Measurements from ENCODE around the gene VIL1.

Gene VIL1

GRCh38 chr2:218406209-218406948 lies 12.5 kb upstream of the VIL1 start:
- peak; percentile 97 for DNase-seq (ENCODE audit: low spot score)

- DNase-seq (ENCODE audit: low spot score), result peak; percentile 23
Measured at GRCh38 chr2:218406949-218407618, 11.8 kb upstream of the VIL1 start.

- DNase-seq (ENCODE audit: low spot score), result no peak
Measured at GRCh38 chr2:218407717-218408116, 11.2 kb upstream of the VIL1 start.

- no peak for DNase-seq (ENCODE audit: low spot score)
Measured at GRCh38 chr2:218418321-218418716, 604 bp upstream of the VIL1 start.

- no peak for DNase-seq (ENCODE audit: low spot score)
Measured at GRCh38 chr2:218419630-218420216, 800 bp downstream of the VIL1 start.

GRCh38 chr2:218421027-218421426 lies 2.1 kb downstream of the VIL1 start:
- no peak for DNase-seq (ENCODE audit: low spot score)

- DNase-seq (ENCODE audit: low spot score), result no peak
Measured at GRCh38 chr2:218422403-218423086, 3.6 kb downstream of the VIL1 start.

- DNase-seq (ENCODE audit: low spot score), result no peak
Measured at GRCh38 chr2:218423584-218423983, 4.7 kb downstream of the VIL1 start.

GRCh38 chr2:218425531-218425930 lies 6.6 kb downstream of the VIL1 start:
- no peak for DNase-seq (ENCODE audit: low spot score)

- no peak for DNase-seq (ENCODE audit: low spot score)
Measured at GRCh38 chr2:218427741-218428140, 8.8 kb downstream of the VIL1 start.

- DNase-seq (ENCODE audit: low spot score), result no peak
Measured at GRCh38 chr2:218428846-218429558, 10.1 kb downstream of the VIL1 start.

GRCh38 chr2:218429911-218430692 lies 11.2 kb downstream of the VIL1 start:
- no peak for DNase-seq (ENCODE audit: low spot score)

GRCh38 chr2:218430721-218431120 lies 11.8 kb downstream of the VIL1 start:
- no peak for DNase-seq (ENCODE audit: low spot score)

- no peak for DNase-seq (ENCODE audit: low spot score)
Measured at GRCh38 chr2:218431878-218432277, 13.0 kb downstream of the VIL1 start.

GRCh38 chr2:218432676-218433365 lies 13.9 kb downstream of the VIL1 start:
- DNase-seq (ENCODE audit: low spot score), result no peak

GRCh38 chr2:218434456-218434855 lies 15.5 kb downstream of the VIL1 start:
- DNase-seq (ENCODE audit: low spot score), result no peak

GRCh38 chr2:218435003-218435982 lies 16.4 kb downstream of the VIL1 start:
- DNase-seq (ENCODE audit: low spot score), result no peak

GRCh38 chr2:218436992-218437391 lies 18.1 kb downstream of the VIL1 start:
- no peak for DNase-seq (ENCODE audit: low spot score)

- no peak for DNase-seq (ENCODE audit: low spot score)
Measured at GRCh38 chr2:218437969-218438368, 19.0 kb downstream of the VIL1 start.
